Progenitor cell of endocrine pancreas (in vitro differentiated cells): Measurements from ENCODE around the gene ADGRL3. TPM values are rescaled to one million over a fixed set of nuclear protein-coding genes. Genes with fewer than 3 reads are reported as not detected.

ENCODE experiments used
- DNase-seq: peaks from one replicate; pipeline ENCODE4 v3.0.0; 2021; ENCODE audit warnings: low spot score; ENCODE audit not compliant: unreplicated experiment
- H3K27ac Mint-ChIP-seq: 2 replicates; pipeline ENCODE4 v1.8.0; 2021; ENCODE audit warnings: mild to moderate bottlenecking, moderate library complexity, mixed read lengths
- H3K27me3 Mint-ChIP-seq: 2 replicates; pipeline ENCODE4 v1.8.0; 2021; ENCODE audit warnings: mixed read lengths
- H3K36me3 Mint-ChIP-seq: 2 replicates; pipeline ENCODE4 v1.8.0; 2022; ENCODE audit warnings: mixed read lengths; ENCODE audit not compliant: insufficient read depth
- H3K4me1 Mint-ChIP-seq: 2 replicates; pipeline ENCODE4 v1.8.0; 2021; ENCODE audit warnings: low read depth, mixed read lengths
- H3K4me3 Mint-ChIP-seq: 2 replicates; pipeline ENCODE4 v1.8.0; 2021; ENCODE audit warnings: low read depth, mild to moderate bottlenecking, moderate library complexity, mixed read lengths
- H3K9me3 Mint-ChIP-seq: 2 replicates; pipeline ENCODE4 v1.8.0; 2021; ENCODE audit warnings: low read depth, mixed read lengths
- long read RNA-seq: library from polyadenylated mRNA; unstranded; transcript quantifications from one replicate; pipeline ENCODE4 v2.0.0, GENCODE V29; 2020
- total RNA-seq: library from RNA; stranded (reverse); gene quantifications from 2 replicates; pipeline ENCODE4 v1.2.1, GENCODE V29; 2021
- TF ChIP-seq, protein P1 (sequence below): fragments of 200-600 bp; sonication (generic); IDR thresholded peaks from one replicate; pipeline ENCODE4 v1.5.0; 2021; ENCODE audit warnings: antibody characterized with exemption, mild to moderate bottlenecking; ENCODE audit not compliant: unreplicated experiment

ADGRL3 gene
- 5.6 and 7.0 TPM in 2 replicates for total RNA-seq
- long read RNA-seq, partial matches to known transcripts = 0 of 2 reads
- long read RNA-seq, other reads (novel, unspliced or antisense) = 2 of 2 reads

GRCh38 chr4:61200187-61200915, at the start of gene ADGRL3:
Gene ADGRL3, plus strand, starts transcription at chr4:61200326.
- TF ChIP-seq, protein P1, sequence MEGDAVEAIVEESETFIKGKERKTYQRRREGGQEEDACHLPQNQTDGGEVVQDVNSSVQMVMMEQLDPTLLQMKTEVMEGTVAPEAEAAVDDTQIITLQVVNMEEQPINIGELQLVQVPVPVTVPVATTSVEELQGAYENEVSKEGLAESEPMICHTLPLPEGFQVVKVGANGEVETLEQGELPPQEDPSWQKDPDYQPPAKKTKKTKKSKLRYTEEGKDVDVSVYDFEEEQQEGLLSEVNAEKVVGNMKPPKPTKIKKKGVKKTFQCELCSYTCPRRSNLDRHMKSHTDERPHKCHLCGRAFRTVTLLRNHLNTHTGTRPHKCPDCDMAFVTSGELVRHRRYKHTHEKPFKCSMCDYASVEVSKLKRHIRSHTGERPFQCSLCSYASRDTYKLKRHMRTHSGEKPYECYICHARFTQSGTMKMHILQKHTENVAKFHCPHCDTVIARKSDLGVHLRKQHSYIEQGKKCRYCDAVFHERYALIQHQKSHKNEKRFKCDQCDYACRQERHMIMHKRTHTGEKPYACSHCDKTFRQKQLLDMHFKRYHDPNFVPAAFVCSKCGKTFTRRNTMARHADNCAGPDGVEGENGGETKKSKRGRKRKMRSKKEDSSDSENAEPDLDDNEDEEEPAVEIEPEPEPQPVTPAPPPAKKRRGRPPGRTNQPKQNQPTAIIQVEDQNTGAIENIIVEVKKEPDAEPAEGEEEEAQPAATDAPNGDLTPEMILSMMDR = no peak
- peak within 1 kb of the TSS; percentile 99 for H3K4me3 Mint-ChIP-seq
- peaks cover 84% of the 10 kb centered on the region for H3K27me3 Mint-ChIP-seq
- peaks cover 24% of the 10 kb centered on the region for H3K4me1 Mint-ChIP-seq
- peak; percentile 61 for DNase-seq
- H3K36me3 Mint-ChIP-seq = no peaks in the 10 kb centered on the region
- peak within 1 kb of the TSS; percentile 97 for H3K27ac Mint-ChIP-seq
- H3K9me3 Mint-ChIP-seq = no peaks in the 10 kb centered on the region

- H3K27me3 Mint-ChIP-seq = no peaks in the 10 kb centered on the region
- TF ChIP-seq, protein P1 = no peak
- H3K36me3 Mint-ChIP-seq = no peaks in the 10 kb centered on the region
- no peak overlapping the region for H3K27ac Mint-ChIP-seq
- DNase-seq = no peak
- no peaks in the 10 kb centered on the region for H3K4me1 Mint-ChIP-seq
- H3K9me3 Mint-ChIP-seq = no peaks in the 10 kb centered on the region
- H3K4me3 Mint-ChIP-seq = no peak overlapping the region
Observed at GRCh38 chr4:61152433-61152832, 47.7 kb upstream of the ADGRL3 start.

GRCh38 chr4:61160478-61160877, 39.6 kb upstream of the ADGRL3 start:
- Mint-ChIP-seq H3K9me3 (no peaks in the 10 kb centered on the region), H3K4me3 (no peak overlapping the region), H3K27ac (no peak overlapping the region), H3K4me1 (no peaks in the 10 kb centered on the region), H3K36me3 (no peaks in the 10 kb centered on the region), H3K27me3 (no peaks in the 10 kb centered on the region)
- TF ChIP-seq, protein P1 = no peak
- no peak for DNase-seq

DNA sequence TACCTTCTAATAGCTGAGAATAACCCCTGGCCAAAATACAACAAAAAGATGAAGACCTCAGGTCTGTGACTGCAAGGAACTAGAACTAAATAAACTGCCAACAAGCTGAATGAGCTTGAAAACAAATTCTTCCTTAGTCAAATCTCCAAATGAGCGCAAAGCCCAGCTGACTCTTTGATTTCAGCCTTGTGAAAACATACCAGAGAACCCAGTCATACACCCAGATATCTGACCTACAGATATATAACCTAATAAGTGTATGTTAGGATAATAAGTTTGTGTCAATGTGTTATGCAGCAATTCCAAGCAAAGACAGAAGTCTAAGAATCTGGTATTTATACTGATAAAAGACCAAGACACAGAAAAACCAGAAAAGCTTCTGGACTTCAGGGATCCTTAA, 38.0 kb upstream of the ADGRL3 start:
- no peaks in the 10 kb centered on the region for H3K36me3 Mint-ChIP-seq
- H3K27ac Mint-ChIP-seq = no peak overlapping the region
- no peaks in the 10 kb centered on the region for H3K9me3 Mint-ChIP-seq
- TF ChIP-seq, protein P1 = no peak
- H3K27me3 Mint-ChIP-seq = no peaks in the 10 kb centered on the region
- no peak overlapping the region for H3K4me3 Mint-ChIP-seq
- no peaks in the 10 kb centered on the region for H3K4me1 Mint-ChIP-seq
- DNase-seq = no peak

DNA sequence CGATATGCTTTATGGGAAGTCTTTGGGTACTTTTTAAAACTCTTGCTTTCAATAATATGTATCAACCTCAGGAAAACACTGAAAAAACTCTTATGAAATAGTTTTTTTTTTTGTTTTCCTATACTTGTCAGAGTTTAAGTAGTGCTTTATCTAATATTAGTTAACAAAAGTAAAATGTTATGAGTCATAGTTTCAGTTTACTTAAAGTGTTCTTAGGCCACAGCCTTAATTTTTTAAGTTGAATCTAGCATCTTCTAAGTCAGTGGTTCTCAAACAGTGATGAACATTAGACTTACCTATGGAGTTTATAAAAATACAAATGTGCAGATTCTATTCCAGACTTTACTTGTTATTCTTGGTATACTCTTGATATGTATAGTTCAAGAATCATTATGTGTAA, 26.3 kb upstream of the ADGRL3 start:
- DNase-seq = no peak
- H3K4me3 Mint-ChIP-seq = no peak overlapping the region
- H3K4me1 Mint-ChIP-seq = no peaks in the 10 kb centered on the region
- H3K27ac Mint-ChIP-seq = no peak overlapping the region
- H3K36me3 Mint-ChIP-seq = no peaks in the 10 kb centered on the region
- H3K9me3 Mint-ChIP-seq = no peaks in the 10 kb centered on the region
- H3K27me3 Mint-ChIP-seq = peaks cover 15% of the 10 kb centered on the region
- TF ChIP-seq, protein P1 = no peak
